K562 (cell line): ENCODE data around the gene ERN1. TPM values are rescaled to one million over a fixed set of nuclear protein-coding genes. Genes with fewer than 3 reads are reported as not detected.

Experiments
- ATAC-seq: fragments of 200-7000 bp; cut with Tn5 transposase; 3 replicates; pipeline ENCODE4 v1.9.1; 2020; ENCODE audit warnings: moderate library complexity
- BruUV-seq: library from RNA; stranded (reverse); fragments of 400-500 nt; replicated peaks from 2 replicates; lab custom pipeline; 2021; lab: Mats Ljungman, UMichigan
- CTCF ChIA-PET: fragments of 300-600 bp; formaldehyde crosslinking; extraction: SDS; loops from one replicate; lab custom pipeline; 2021; ENCODE audit warnings: low intra/inter-chr PET ratio; lab: Yijun Ruan, JAX
- POLR2A ChIA-PET: fragments of 300-600, 350-650 bp; sonication (Branson Sonifier 250); formaldehyde crosslinking; extraction: SDS; loops from one replicate; lab custom pipeline; 2021; ENCODE audit warnings: antibody characterized with exemption, inconsistent platforms; lab: Yijun Ruan, JAX
- DNase-seq, 4 experiments: peaks; one replicate each; pipeline versions ENCODE4 v3.0.0 to v3.0.0-alpha.2; 2011 to 2018; ENCODE audit warnings: low spot score in 3 of 4, mixed read lengths in 3 of 4; ENCODE audit errors: extremely low read depth in 1 of 4
- FAIRE-seq: peaks from 2 replicates; lab custom pipeline; 2011; peaks lifted over from hg19 to GRCh38; lab: Jason Lieb, UNC
- H2AFZ ChIP-seq: 2 replicates; pipeline ENCODE4 v1.6.0; 2011; ENCODE audit warnings: low read depth, low read length, control low read depth, inconsistent platforms
- H3K27ac ChIP-seq: fragments of 200-600 bp; 3 replicates; pipeline ENCODE4 v1.8.0; 2011; ENCODE audit warnings: low read depth, mild to moderate bottlenecking, control low read depth, inconsistent platforms, low read length, moderate library complexity, mixed read lengths; ENCODE audit errors: extremely low read depth
- H3K27me3 ChIP-seq, 2 experiments: fragments of 300-600 bp in 1 of 2; 2 replicates in 1 of 2; 3 replicates in 1 of 2; pipeline versions ENCODE4 v1.6.0 to v1.8.0; 2011; ENCODE audit warnings: inconsistent platforms in 2 of 2, low read length in 2 of 2, mild to moderate bottlenecking in 1 of 2, mixed read lengths in 1 of 2, moderate library complexity in 1 of 2; ENCODE audit not compliant: control insufficient read depth in 2 of 2, insufficient read depth in 2 of 2
- H3K36me3 ChIP-seq: fragments of 300-600 bp; 3 replicates; pipeline ENCODE4 v1.8.0; 2011; ENCODE audit warnings: mild to moderate bottlenecking, low read length, inconsistent platforms; ENCODE audit not compliant: control insufficient read depth, insufficient read depth
- H3K4me1 ChIP-seq, 2 experiments: fragments of 200-600 bp in 1 of 2; replicated peaks in 1 of 2; 2 replicates in 1 of 2; 3 replicates in 1 of 2; pipeline versions ENCODE4 v1.5.1 to v1.8.0; 2011; ENCODE audit warnings: inconsistent platforms in 2 of 2, low read length in 2 of 2, mild to moderate bottlenecking in 1 of 2, mixed read lengths in 1 of 2, moderate library complexity in 1 of 2; ENCODE audit not compliant: control insufficient read depth in 2 of 2, insufficient read depth in 2 of 2
- H3K4me2 ChIP-seq: 2 replicates; pipeline ENCODE4 v1.6.1; 2011; ENCODE audit warnings: low read length, control low read depth, inconsistent platforms, mixed read lengths; ENCODE audit not compliant: insufficient read depth
- H3K4me3 ChIP-seq: fragments of 200-600 bp; sonication (generic), shearing (Covaris generic); 2 replicates; pipeline ENCODE4 v1.5.1; 2016; ENCODE audit warnings: control low read depth, inconsistent platforms
- H3K79me2 ChIP-seq: fragments of 200-600 bp; 3 replicates; pipeline ENCODE4 v1.8.0; 2011; ENCODE audit warnings: low read length, inconsistent platforms; ENCODE audit not compliant: control insufficient read depth, insufficient read depth
- H3K9ac ChIP-seq, 2 experiments: 2 replicates each; pipeline versions ENCODE4 v1.6.0 to v1.6.1; 2011; ENCODE audit warnings: low read depth in 2 of 2, low read length in 2 of 2, control low read depth in 1 of 2, inconsistent platforms in 1 of 2, mild to moderate bottlenecking in 1 of 2, mixed read lengths in 1 of 2; ENCODE audit not compliant: insufficient read depth in 1 of 2
- H3K9me1 ChIP-seq: one replicate; pipeline ENCODE4 v1.6.0; 2011; ENCODE audit warnings: inconsistent platforms, mild to moderate bottlenecking, low read length, moderate library complexity; ENCODE audit not compliant: control insufficient read depth, insufficient read depth
- H3K9me3 ChIP-seq: replicated peaks from 2 replicates; pipeline ENCODE4 v1.5.1; 2011; ENCODE audit warnings: low read depth, low read length, inconsistent platforms; ENCODE audit not compliant: control insufficient read depth, insufficient read depth
- H4K20me1 ChIP-seq: replicated peaks from 2 replicates; pipeline ENCODE4 v1.6.1; 2011; ENCODE audit warnings: low read length, inconsistent platforms, mixed read lengths; ENCODE audit not compliant: control insufficient read depth, insufficient read depth
- ARID1B ChIP-seq: fragments of 450-650 bp; IDR thresholded peaks from 2 replicates; pipeline ENCODE4 v1.6.1; 2016; ENCODE audit warnings: antibody characterized with exemption, mild to moderate bottlenecking, inconsistent platforms
- BACH1 ChIP-seq: fragments of 200-800 bp; sonication (Bioruptor generic); IDR thresholded peaks from 2 replicates; pipeline ENCODE4 v1.6.1; 2016; ENCODE audit warnings: missing genetic modification characterization, missing compliant biosample characterization
- CTCF ChIP-seq, 3 experiments: IDR thresholded peaks in 2 of 3; conservative IDR thresholded peaks in 1 of 3; 2 replicates each; pipeline ENCODE4 v1.5.1; 2011 to 2012; ENCODE audit warnings: low read length in 3 of 3, mild to moderate bottlenecking in 3 of 3, control low read depth in 2 of 3, improper control_type of control experiment in 1 of 3, inconsistent platforms in 1 of 3, low read depth in 1 of 3, mixed read lengths in 1 of 3, moderate library complexity in 1 of 3; ENCODE audit not compliant: insufficient read depth in 2 of 3
- DPF2 ChIP-seq: fragments of 450-650 bp; IDR thresholded peaks from 2 replicates; pipeline ENCODE4 v1.6.1; 2016
- JUND ChIP-seq, 2 experiments: IDR thresholded peaks; 2 replicates in 1 of 2; 3 replicates in 1 of 2; pipeline ENCODE4 v1.6.1; 2011; ENCODE audit warnings: borderline replicate concordance in 2 of 2, low read depth in 2 of 2, low read length in 2 of 2, improper control_type of control experiment in 1 of 2, missing biosample characterization in 1 of 2, missing genetic modification characterization in 1 of 2, missing genetic modification reagents in 1 of 2
- MAZ ChIP-seq, 2 experiments: fragments of 450-650 bp in 1 of 2; sonication (generic) in 1 of 2; formaldehyde crosslinking; IDR thresholded peaks in 1 of 2; conservative IDR thresholded peaks in 1 of 2; 2 replicates each; pipeline versions ENCODE4 v1.4.0 to v1.5.0; 2020; ENCODE audit warnings: mild to moderate bottlenecking in 1 of 2, missing genetic modification reagents in 1 of 2
- MEIS2 ChIP-seq: fragments of 450-650 bp; IDR thresholded peaks from 2 replicates; pipeline ENCODE4 v1.6.1; 2014; ENCODE audit warnings: mild to moderate bottlenecking; ENCODE audit not compliant: partially characterized antibody
- PBX2 ChIP-seq, 2 experiments: IDR thresholded peaks in 1 of 2; conservative IDR thresholded peaks in 1 of 2; 2 replicates each; pipeline ENCODE4 v1.6.1; 2016; ENCODE audit warnings: low read depth in 2 of 2, mild to moderate bottlenecking in 1 of 2, missing compliant biosample characterization in 1 of 2, missing genetic modification characterization in 1 of 2, moderate library complexity in 1 of 2
- RAD21 ChIP-seq, 2 experiments: fragments of 250-450 bp in 1 of 2; fragments of 450-650 bp in 1 of 2; sonication (Bioruptor Pico) in 1 of 2; formaldehyde crosslinking in 1 of 2; IDR thresholded peaks in 1 of 2; conservative IDR thresholded peaks in 1 of 2; 2 replicates each; pipeline versions ENCODE4 v1.4.0 to v1.8.0; 2020 to 2022; ENCODE audit warnings: mild to moderate bottlenecking in 2 of 2, moderate library complexity in 1 of 2
- TCF3 ChIP-seq: sonication (generic); formaldehyde crosslinking; IDR thresholded peaks from 2 replicates; pipeline ENCODE4 v1.4.0; 2020; ENCODE audit warnings: mild to moderate bottlenecking, missing genetic modification reagents
- WGBS: fragments of 100-300 bp; shearing (Covaris generic); methylation state at CpG from one replicate; pipeline ENCODE4 v1.1.6; 2016; ENCODE audit warnings: low coverage, mixed read lengths; ENCODE audit not compliant: insufficient coverage; ENCODE audit errors: missing lambda C conversion rate; 5-methylcytosine and 5-hydroxymethylcytosine counted together
- in situ Hi-C: fragments of 300-500 bp; cut with MboI; formaldehyde crosslinking; loops from 4 replicates; pipeline ENCODE4 v1.15.0; 2018; ENCODE audit warnings: inconsistent platforms, mixed read lengths
- intact Hi-C: fragments of 100-400 bp; cut with micrococcal nuclease; formaldehyde crosslinking; loops from 2 replicates; pipeline ENCODE4 v1.14.2; 2022
- polyA plus RNA-seq, 8 experiments: library from polyadenylated mRNA; depleted of rRNA in 4 of 8; stranded (reverse) in 5 of 8; unstranded in 3 of 8; fragments of >200 nt; fragmentation: Nextera tagmentation in 2 of 8; fragmentation: Illumina TruSeq in 1 of 8; extraction: Ambion mirVana in 2 of 8; extraction: Trizol in 1 of 8; gene quantifications; 2 replicates each; pipeline versions ENCODE4 v1.2.1 to v1.2.3, GENCODE V29; 2011 to 2014; ENCODE audit warnings: inconsistent platforms in 1 of 8, missing spikeins in 1 of 8
- total RNA-seq, 7 experiments: library from RNA; depleted of rRNA in 6 of 7; stranded (reverse); fragments of >200 nt in 6 of 7; fragmentation: Illumina TruSeq in 2 of 7; extraction: Trizol in 2 of 7; gene quantifications; 2 replicates each; pipeline versions ENCODE4 v1.2.1 to v1.2.3, GENCODE V29; 2011 to 2021; ENCODE audit warnings: low replicate concordance in 1 of 7

Gene ERN1
- total and polyA plus RNA-seq, 9 of the 15 experiments (the other 6 are each of a cell fraction or from before 2014, with no cell fraction given), result 2.1 to 22.5 (median 7.3) TPM

- no peaks in the 10 kb centered on the region for H3K4me1 ChIP-seq
- FAIRE-seq (no peak), DNase-seq (peak; percentile 20 to 45 (median 35)), ATAC-seq (peak; percentile 71)
- in situ Hi-C loops (no loop called here), intact Hi-C loops (no loop called here)
- H3K4me2 ChIP-seq, result no peak overlapping the region
- ChIA-PET CTCF (no interaction called here), POLR2A (interaction anchor here (0.5 kb wide), 1 partner anchor 84 kb away, joined by 3 read pairs; no protein-coding TSS in a partner anchor)
- H3K36me3 ChIP-seq, result peaks cover 68% of the 10 kb centered on the region
- no TSS peak for BruUV-seq
- H3K9ac ChIP-seq, result no peak overlapping the region
- H3K79me2 ChIP-seq, result no peaks in the 10 kb centered on the region
- H3K4me3 ChIP-seq, result no peak overlapping the region
- no peak overlapping the region for H2AFZ ChIP-seq
- no peaks in the 10 kb centered on the region for H4K20me1 ChIP-seq
- H3K9me1 ChIP-seq, result no peaks in the 10 kb centered on the region
- no peaks in the 10 kb centered on the region for H3K27me3 ChIP-seq
- peak; percentile 54 for TF ChIP-seq MEIS2
- peak; percentile 52 for TF ChIP-seq ARID1B
- TF ChIP-seq MAZ (CRISPR knock-in tag; conservative IDR thresholded peaks at IDR 0.05 in 1 of 2, IDR thresholded peaks at IDR 0.05 in 1 of 2), result no peak
- TF ChIP-seq DPF2, result 0 out of 2 replicates have a peak, but pooled peaks have one; percentile 32
- no peak for TF ChIP-seq PBX2 (CRISPR knock-in tag; IDR thresholded peaks at IDR 0.05; ENCODE audit: low read depth)
- TF ChIP-seq PBX2 (tag; conservative IDR thresholded peaks at IDR 0.05; ENCODE audit: low read depth), result 0 out of 2 replicates have a peak, but pooled peaks have one; percentile 13
- TF ChIP-seq TCF3, result peak; percentile 28; the same call in 1 of the 2 replicates
- 0 out of 2 replicates have a peak, but pooled peaks have one; percentile 4 for TF ChIP-seq JUND (IDR thresholded peaks at IDR 0.05; ENCODE audit: borderline replicate concordance, low read depth, low read length)
- TF ChIP-seq JUND (tag; IDR thresholded peaks at IDR 0.05; ENCODE audit: borderline replicate concordance, low read depth, low read length), result no peak
- peak in 2 of 3 experiments; percentile 17 to 25; a peak in 2 of 6 replicates for TF ChIP-seq CTCF (IDR thresholded peaks at IDR 0.05 in 2 of 3, conservative IDR thresholded peaks at IDR 0.05 in 1 of 3; ENCODE audit: insufficient read depth in 2 of 3, low read depth in 1 of 3, low read length in 3 of 3)
- TF ChIP-seq RAD21 (CRISPR knock-in tag; conservative IDR thresholded peaks at IDR 0.05 in 1 of 2, IDR thresholded peaks at IDR 0.05 in 1 of 2), result peak in 1 of 2 experiments; percentile 34; a peak in 1 of 4 replicates
- no peak for TF ChIP-seq BACH1
- 27% methylated on average over 3 of the region's 3 CpGs for WGBS
- H3K9me3 ChIP-seq, result no peaks in the 10 kb centered on the region
- H3K27ac ChIP-seq, result no peak overlapping the region
Observed at GRCh38 chr17:64172510-64172909, 42.6 kb upstream of the ERN1 start.
